WTC11 (cell line): ENCODE results near the gene KRTAP5-2. TPM values are rescaled to one million over a fixed set of nuclear protein-coding genes. Genes with fewer than 3 reads are reported as not detected.

ENCODE experiments used
- ATAC-seq: fragments of 200-7000 bp; cut with Tn5 transposase; 2 replicates; pipeline ENCODE4 v1.10.0; 2021; ENCODE audit warnings: mild to moderate bottlenecking, moderate library complexity
- CTCF ChIA-PET: fragments of 300-600 bp; sonication (Branson Sonifier 250); formaldehyde crosslinking; loops from one replicate; lab custom pipeline; 2021; ENCODE audit warnings: antibody characterized with exemption; lab: Charles Lee
- POLR2A ChIA-PET: fragments of 350-600 bp; sonication (Branson Sonifier 250); formaldehyde crosslinking; loops from one replicate; lab custom pipeline; 2021; ENCODE audit warnings: antibody characterized with exemption; lab: Charles Lee
- DNase-seq: peaks from one replicate; pipeline ENCODE4 v3.0.0; 2021; ENCODE audit warnings: low spot score
- H3K27ac Mint-ChIP-seq: 2 replicates; pipeline ENCODE4 v1.8.0; 2021; ENCODE audit warnings: mixed read lengths
- H3K27me3 Mint-ChIP-seq: 2 replicates; pipeline ENCODE4 v1.8.0; 2021; ENCODE audit warnings: low read depth, mild to moderate bottlenecking, moderate library complexity, mixed read lengths
- H3K36me3 Mint-ChIP-seq: 2 replicates; pipeline ENCODE4 v1.8.0; 2021; ENCODE audit warnings: mixed read lengths
- H3K4me1 Mint-ChIP-seq: 2 replicates; pipeline ENCODE4 v1.8.0; 2022; ENCODE audit warnings: mixed read lengths
- H3K4me3 Mint-ChIP-seq: 2 replicates; pipeline ENCODE4 v1.8.0; 2021; ENCODE audit warnings: mild to moderate bottlenecking, moderate library complexity, mixed read lengths
- H3K9me3 Mint-ChIP-seq: 2 replicates; pipeline ENCODE4 v1.8.0; 2021; ENCODE audit warnings: mixed read lengths
- CBFB ChIP-seq: sonication (generic); formaldehyde crosslinking; IDR thresholded peaks from 2 replicates; pipeline ENCODE4 v1.8.1; 2022; ENCODE audit warnings: mild to moderate bottlenecking, low read depth, missing genetic modification reagents
- FOXP1 ChIP-seq: sonication (generic); formaldehyde crosslinking; IDR thresholded peaks from 2 replicates; pipeline ENCODE4 v1.8.0; 2022; ENCODE audit warnings: missing genetic modification reagents, mild to moderate bottlenecking, moderate library complexity, borderline replicate concordance
- GRHL2 ChIP-seq: fragments of 250-450 bp; sonication (Bioruptor Pico); IDR thresholded peaks from 2 replicates; pipeline ENCODE4 v1.8.0; 2022; ENCODE audit warnings: mild to moderate bottlenecking, moderate library complexity; ENCODE audit not compliant: insufficient replicate concordance, severe bottlenecking
- GTF2I ChIP-seq: fragments of 250-450 bp; sonication (Bioruptor Pico); conservative IDR thresholded peaks from 2 replicates; pipeline ENCODE4 v1.4.0; 2021; ENCODE audit warnings: mild to moderate bottlenecking
- JAZF1 ChIP-seq: fragments of 250-450 bp; sonication (Bioruptor Pico); IDR thresholded peaks from 2 replicates; pipeline ENCODE4 v1.9.0; 2021; ENCODE audit warnings: moderate library complexity, mild to moderate bottlenecking, inconsistent platforms
- OVOL2 ChIP-seq: fragments of 250-450 bp; sonication (Bioruptor Pico); IDR thresholded peaks from 2 replicates; pipeline ENCODE4 v1.9.0; 2021; ENCODE audit warnings: mild to moderate bottlenecking, borderline replicate concordance
- RORB ChIP-seq: fragments of 250-450 bp; sonication (Bioruptor Pico); IDR thresholded peaks from 2 replicates; pipeline ENCODE4 v1.9.0; 2021; ENCODE audit warnings: mild to moderate bottlenecking
- SOX15 ChIP-seq: fragments of 250-450 bp; sonication (Bioruptor Pico); IDR thresholded peaks from 2 replicates; pipeline ENCODE4 v1.9.0; 2021; ENCODE audit warnings: mild to moderate bottlenecking
- ZBTB21 ChIP-seq: sonication (generic); formaldehyde crosslinking; IDR thresholded peaks from 2 replicates; pipeline ENCODE4 v1.8.1; 2023; ENCODE audit warnings: mild to moderate bottlenecking, missing genetic modification reagents, borderline replicate concordance
- ZNF121 ChIP-seq: sonication (generic); formaldehyde crosslinking; IDR thresholded peaks from 2 replicates; pipeline ENCODE4 v1.8.0; 2023; ENCODE audit warnings: missing genetic modification reagents
- ZNF671 ChIP-seq: fragments of 250-450 bp; sonication (Bioruptor Pico); IDR thresholded peaks from 2 replicates; pipeline ENCODE4 v1.8.0; 2021; ENCODE audit warnings: mild to moderate bottlenecking
- total RNA-seq: library from RNA; stranded (reverse); gene quantifications from 3 replicates; pipeline ENCODE4 v1.2.3, GENCODE V29; 2021
- TF ChIP-seq, protein P1 (sequence below): fragments of 250-450 bp; sonication (Bioruptor Pico); IDR thresholded peaks from 2 replicates; pipeline ENCODE4 v2.1.2; 2022; ENCODE audit warnings: mild to moderate bottlenecking, moderate library complexity
- TF ChIP-seq, protein P2 (sequence below): sonication (generic); formaldehyde crosslinking; IDR thresholded peaks from 2 replicates; pipeline ENCODE4 v1.8.1; 2023; ENCODE audit warnings: mild to moderate bottlenecking, missing genetic modification reagents
- TF ChIP-seq, protein P3 (sequence below): sonication (generic); formaldehyde crosslinking; IDR thresholded peaks from 2 replicates; pipeline ENCODE4 v1.8.1; 2022; ENCODE audit warnings: mild to moderate bottlenecking, missing genetic modification reagents, moderate library complexity, borderline replicate concordance
- TF ChIP-seq, protein P4 (sequence below): sonication (generic); formaldehyde crosslinking; IDR thresholded peaks from 2 replicates; pipeline ENCODE4 v1.8.0; 2022; ENCODE audit warnings: mild to moderate bottlenecking, missing genetic modification reagents
- TF ChIP-seq, protein P5 (sequence below): sonication (generic); formaldehyde crosslinking; IDR thresholded peaks from 2 replicates; pipeline ENCODE4 v1.8.0; 2022; ENCODE audit warnings: mild to moderate bottlenecking, missing genetic modification reagents
- TF ChIP-seq, protein P6 (sequence below): fragments of 250-450 bp; sonication (Bioruptor Pico); IDR thresholded peaks from 2 replicates; pipeline ENCODE4 v1.8.0; 2021; ENCODE audit warnings: mild to moderate bottlenecking
- TF ChIP-seq, protein P7 (sequence below): sonication (generic); formaldehyde crosslinking; IDR thresholded peaks from 2 replicates; pipeline ENCODE4 v1.8.0; 2023; ENCODE audit warnings: missing genetic modification reagents, mild to moderate bottlenecking, borderline replicate concordance

The KRTAP5-2 gene
- total RNA-seq, 1 experiment from 2014 or later, result not detected

DNA sequence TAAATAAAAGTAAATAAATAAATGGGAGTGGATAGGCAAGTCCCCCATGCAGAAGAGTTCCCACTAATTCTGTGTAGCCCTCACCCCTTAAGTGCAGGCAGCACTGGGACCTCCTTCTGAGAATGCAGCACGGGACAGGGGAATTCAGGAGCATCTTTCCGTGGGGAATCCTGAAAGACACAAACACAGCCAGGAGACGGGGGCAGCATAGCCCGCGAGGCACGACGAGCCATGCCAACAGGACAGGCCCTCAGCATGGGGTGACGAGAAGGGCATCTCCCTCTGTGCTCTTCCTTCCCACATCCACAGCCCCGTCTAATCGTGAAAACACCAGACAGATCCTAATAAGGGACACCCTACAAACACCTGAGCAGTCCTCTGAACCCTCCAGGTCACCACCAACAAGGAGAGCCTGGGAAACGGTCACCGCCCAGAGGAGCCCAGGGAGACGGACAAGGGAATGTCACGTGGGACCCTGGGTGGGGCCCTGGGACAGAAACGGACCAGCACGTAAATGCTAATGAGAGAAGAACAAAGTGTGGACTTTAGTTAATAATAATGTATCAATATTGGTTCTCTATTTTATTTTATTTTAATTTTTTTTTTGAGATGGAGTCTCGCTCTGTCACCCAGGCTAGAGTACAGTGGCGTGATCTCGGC is 38.3 kb upstream of the KRTAP5-2 start (continued):
- no peak for TF ChIP-seq ZBTB21 (CRISPR knock-in tag)
- TF ChIP-seq, protein P1, sequence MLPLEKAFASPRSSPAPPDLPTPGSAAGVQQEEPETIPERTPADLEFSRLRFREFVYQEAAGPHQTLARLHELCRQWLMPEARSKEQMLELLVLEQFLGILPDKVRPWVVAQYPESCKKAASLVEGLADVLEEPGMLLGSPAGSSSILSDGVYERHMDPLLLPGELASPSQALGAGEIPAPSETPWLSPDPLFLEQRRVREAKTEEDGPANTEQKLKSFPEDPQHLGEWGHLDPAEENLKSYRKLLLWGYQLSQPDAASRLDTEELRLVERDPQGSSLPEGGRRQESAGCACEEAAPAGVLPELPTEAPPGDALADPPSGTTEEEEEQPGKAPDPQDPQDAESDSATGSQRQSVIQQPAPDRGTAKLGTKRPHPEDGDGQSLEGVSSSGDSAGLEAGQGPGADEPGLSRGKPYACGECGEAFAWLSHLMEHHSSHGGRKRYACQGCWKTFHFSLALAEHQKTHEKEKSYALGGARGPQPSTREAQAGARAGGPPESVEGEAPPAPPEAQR (CRISPR knock-in tag), result no peak
- TF ChIP-seq, protein P2, sequence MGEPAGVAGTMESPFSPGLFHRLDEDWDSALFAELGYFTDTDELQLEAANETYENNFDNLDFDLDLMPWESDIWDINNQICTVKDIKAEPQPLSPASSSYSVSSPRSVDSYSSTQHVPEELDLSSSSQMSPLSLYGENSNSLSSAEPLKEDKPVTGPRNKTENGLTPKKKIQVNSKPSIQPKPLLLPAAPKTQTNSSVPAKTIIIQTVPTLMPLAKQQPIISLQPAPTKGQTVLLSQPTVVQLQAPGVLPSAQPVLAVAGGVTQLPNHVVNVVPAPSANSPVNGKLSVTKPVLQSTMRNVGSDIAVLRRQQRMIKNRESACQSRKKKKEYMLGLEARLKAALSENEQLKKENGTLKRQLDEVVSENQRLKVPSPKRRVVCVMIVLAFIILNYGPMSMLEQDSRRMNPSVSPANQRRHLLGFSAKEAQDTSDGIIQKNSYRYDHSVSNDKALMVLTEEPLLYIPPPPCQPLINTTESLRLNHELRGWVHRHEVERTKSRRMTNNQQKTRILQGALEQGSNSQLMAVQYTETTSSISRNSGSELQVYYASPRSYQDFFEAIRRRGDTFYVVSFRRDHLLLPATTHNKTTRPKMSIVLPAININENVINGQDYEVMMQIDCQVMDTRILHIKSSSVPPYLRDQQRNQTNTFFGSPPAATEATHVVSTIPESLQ (CRISPR knock-in tag), result no peak
- TF ChIP-seq, protein P3, sequence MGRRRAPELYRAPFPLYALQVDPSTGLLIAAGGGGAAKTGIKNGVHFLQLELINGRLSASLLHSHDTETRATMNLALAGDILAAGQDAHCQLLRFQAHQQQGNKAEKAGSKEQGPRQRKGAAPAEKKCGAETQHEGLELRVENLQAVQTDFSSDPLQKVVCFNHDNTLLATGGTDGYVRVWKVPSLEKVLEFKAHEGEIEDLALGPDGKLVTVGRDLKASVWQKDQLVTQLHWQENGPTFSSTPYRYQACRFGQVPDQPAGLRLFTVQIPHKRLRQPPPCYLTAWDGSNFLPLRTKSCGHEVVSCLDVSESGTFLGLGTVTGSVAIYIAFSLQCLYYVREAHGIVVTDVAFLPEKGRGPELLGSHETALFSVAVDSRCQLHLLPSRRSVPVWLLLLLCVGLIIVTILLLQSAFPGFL (CRISPR knock-in tag), result no peak
- TF ChIP-seq GTF2I (CRISPR knock-in tag), result no peak
- TF ChIP-seq SOX15 (CRISPR knock-in tag), result no peak
- TF ChIP-seq OVOL2 (CRISPR knock-in tag), result no peak

DNA sequence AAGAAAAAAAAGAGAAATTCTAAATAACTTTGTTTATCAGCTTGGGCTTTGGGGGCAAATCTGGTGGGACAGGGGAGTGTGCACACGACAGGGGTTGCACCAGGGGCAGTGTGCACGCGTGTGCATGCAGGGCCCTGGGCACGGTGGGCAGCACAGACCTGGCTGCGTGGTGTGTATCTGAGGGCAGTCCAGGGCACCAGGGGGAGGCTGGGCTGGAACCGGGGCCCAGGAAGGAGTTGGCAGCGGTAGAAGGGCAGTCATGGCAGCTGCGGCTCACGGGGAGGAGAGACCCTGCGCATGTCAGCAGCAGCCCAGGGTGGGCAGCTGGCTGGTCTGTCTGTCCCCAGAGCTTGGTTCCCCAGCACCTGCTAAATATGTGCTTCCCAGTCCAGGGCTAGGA is 35.8 kb upstream of the KRTAP5-2 start:
- ATAC-seq (no peak), DNase-seq (no peak)
- TF ChIP-seq ZNF671 (CRISPR knock-in tag), result no peak
- no peak for TF ChIP-seq FOXP1
- TF ChIP-seq CBFB, result no peak
- TF ChIP-seq RORB (CRISPR knock-in tag), result no peak
- TF ChIP-seq, protein P4, sequence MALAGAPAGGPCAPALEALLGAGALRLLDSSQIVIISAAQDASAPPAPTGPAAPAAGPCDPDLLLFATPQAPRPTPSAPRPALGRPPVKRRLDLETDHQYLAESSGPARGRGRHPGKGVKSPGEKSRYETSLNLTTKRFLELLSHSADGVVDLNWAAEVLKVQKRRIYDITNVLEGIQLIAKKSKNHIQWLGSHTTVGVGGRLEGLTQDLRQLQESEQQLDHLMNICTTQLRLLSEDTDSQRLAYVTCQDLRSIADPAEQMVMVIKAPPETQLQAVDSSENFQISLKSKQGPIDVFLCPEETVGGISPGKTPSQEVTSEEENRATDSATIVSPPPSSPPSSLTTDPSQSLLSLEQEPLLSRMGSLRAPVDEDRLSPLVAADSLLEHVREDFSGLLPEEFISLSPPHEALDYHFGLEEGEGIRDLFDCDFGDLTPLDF (CRISPR knock-in tag), result no peak
- TF ChIP-seq, protein P5, sequence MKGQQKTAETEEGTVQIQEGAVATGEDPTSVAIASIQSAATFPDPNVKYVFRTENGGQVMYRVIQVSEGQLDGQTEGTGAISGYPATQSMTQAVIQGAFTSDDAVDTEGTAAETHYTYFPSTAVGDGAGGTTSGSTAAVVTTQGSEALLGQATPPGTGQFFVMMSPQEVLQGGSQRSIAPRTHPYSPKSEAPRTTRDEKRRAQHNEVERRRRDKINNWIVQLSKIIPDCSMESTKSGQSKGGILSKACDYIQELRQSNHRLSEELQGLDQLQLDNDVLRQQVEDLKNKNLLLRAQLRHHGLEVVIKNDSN (CRISPR knock-in tag), result no peak
- H3K36me3 Mint-ChIP-seq, result no peaks in the 10 kb centered on the region
- no peak overlapping the region for H3K4me3 Mint-ChIP-seq
- H3K27ac Mint-ChIP-seq, result no peak overlapping the region
- H3K27me3 Mint-ChIP-seq, result peaks cover 42% of the 10 kb centered on the region
- peaks cover 8% of the 10 kb centered on the region for H3K4me1 Mint-ChIP-seq
- ChIA-PET POLR2A (no interaction called here), CTCF (interaction anchor here (2.8 to 3.2 kb wide), 2 partner anchors 19 to 88 kb away, joined by 12 to 15 read pairs; no protein-coding TSS in a partner anchor)
- no peaks in the 10 kb centered on the region for H3K9me3 Mint-ChIP-seq

DNA sequence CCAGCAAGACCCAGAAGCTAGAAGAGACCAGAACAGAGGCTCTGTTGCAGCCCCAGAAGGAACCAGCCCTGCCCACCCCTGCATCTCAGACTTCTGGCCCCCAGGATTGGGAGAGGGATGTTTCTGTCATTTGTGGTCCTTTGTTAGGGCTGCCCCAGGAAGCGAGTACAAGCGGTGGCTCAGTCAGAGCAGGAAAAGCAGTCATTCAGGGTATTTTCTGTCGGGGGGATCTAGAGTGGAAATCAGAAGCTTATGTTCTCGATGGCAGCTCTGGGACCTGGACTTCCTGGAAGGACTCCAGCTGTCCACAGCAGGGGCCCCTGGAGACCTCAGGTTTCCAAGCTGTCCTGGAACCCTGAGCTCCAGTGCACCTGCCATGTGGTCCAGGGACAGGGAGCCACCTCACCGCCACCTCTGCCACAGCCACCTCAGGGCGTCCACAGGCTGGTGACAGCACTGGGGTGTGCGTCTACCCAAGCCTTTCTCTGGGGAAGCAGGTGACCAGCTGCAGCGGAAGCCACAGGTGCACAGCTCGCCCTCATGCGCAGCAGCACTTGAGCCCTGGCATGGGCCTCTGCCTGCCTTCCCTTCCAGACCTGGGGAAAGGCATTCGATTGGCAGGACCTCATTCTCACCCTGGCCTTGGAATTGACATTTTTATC is 34.1 kb upstream of the KRTAP5-2 start:
- Mint-ChIP-seq H3K9me3 (no peaks in the 10 kb centered on the region), H3K4me3 (no peak overlapping the region), H3K27me3 (peaks cover 47% of the 10 kb centered on the region), H3K27ac (no peak overlapping the region), H3K4me1 (peaks cover 9% of the 10 kb centered on the region), H3K36me3 (no peaks in the 10 kb centered on the region)
- DNase-seq, result no peak
- no peak for ATAC-seq
- CTCF ChIA-PET, result interaction anchor here (0.5 to 5.1 kb wide), 6 partner anchors 7 to 181 kb away, joined by 3 to 45 read pairs (median 12); no protein-coding TSS in a partner anchor
- POLR2A ChIA-PET, result no interaction called here
- TF ChIP-seq, protein P6, sequence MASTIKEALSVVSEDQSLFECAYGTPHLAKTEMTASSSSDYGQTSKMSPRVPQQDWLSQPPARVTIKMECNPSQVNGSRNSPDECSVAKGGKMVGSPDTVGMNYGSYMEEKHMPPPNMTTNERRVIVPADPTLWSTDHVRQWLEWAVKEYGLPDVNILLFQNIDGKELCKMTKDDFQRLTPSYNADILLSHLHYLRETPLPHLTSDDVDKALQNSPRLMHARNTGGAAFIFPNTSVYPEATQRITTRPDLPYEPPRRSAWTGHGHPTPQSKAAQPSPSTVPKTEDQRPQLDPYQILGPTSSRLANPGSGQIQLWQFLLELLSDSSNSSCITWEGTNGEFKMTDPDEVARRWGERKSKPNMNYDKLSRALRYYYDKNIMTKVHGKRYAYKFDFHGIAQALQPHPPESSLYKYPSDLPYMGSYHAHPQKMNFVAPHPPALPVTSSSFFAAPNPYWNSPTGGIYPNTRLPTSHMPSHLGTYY (CRISPR knock-in tag), result no peak
- TF ChIP-seq ZNF121 (CRISPR knock-in tag) (no peak), ZBTB21 (CRISPR knock-in tag) (no peak), JAZF1 (CRISPR knock-in tag) (no peak), GRHL2 (CRISPR knock-in tag) (no peak)
- TF ChIP-seq, protein P7, sequence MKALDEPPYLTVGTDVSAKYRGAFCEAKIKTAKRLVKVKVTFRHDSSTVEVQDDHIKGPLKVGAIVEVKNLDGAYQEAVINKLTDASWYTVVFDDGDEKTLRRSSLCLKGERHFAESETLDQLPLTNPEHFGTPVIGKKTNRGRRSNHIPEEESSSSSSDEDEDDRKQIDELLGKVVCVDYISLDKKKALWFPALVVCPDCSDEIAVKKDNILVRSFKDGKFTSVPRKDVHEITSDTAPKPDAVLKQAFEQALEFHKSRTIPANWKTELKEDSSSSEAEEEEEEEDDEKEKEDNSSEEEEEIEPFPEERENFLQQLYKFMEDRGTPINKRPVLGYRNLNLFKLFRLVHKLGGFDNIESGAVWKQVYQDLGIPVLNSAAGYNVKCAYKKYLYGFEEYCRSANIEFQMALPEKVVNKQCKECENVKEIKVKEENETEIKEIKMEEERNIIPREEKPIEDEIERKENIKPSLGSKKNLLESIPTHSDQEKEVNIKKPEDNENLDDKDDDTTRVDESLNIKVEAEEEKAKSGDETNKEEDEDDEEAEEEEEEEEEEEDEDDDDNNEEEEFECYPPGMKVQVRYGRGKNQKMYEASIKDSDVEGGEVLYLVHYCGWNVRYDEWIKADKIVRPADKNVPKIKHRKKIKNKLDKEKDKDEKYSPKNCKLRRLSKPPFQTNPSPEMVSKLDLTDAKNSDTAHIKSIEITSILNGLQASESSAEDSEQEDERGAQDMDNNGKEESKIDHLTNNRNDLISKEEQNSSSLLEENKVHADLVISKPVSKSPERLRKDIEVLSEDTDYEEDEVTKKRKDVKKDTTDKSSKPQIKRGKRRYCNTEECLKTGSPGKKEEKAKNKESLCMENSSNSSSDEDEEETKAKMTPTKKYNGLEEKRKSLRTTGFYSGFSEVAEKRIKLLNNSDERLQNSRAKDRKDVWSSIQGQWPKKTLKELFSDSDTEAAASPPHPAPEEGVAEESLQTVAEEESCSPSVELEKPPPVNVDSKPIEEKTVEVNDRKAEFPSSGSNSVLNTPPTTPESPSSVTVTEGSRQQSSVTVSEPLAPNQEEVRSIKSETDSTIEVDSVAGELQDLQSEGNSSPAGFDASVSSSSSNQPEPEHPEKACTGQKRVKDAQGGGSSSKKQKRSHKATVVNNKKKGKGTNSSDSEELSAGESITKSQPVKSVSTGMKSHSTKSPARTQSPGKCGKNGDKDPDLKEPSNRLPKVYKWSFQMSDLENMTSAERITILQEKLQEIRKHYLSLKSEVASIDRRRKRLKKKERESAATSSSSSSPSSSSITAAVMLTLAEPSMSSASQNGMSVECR (CRISPR knock-in tag), result no peak
